Activated T-helper 17 cell treated with anti-CD3 and anti-CD28 coated beads, Interleukin-2, amount 50 U/mL, for 72 hours (primary cell): ENCODE results near the gene TESK2. TPM values are rescaled to one million over a fixed set of nuclear protein-coding genes. Genes with fewer than 3 reads are reported as not detected.
"Not testable (repeated sequence)": the region's sequence is repeated elsewhere in the genome, so short reads cannot be mapped to it uniquely, and the experiment has no call there.

Experiments used
- ATAC-seq: fragments of 150-1000 bp; cut with Tn5 transposase; replicated peaks from 2 replicates; pipeline ENCODE4 v1.10.0; 2021; ENCODE audit warnings: mild to moderate bottlenecking, moderate library complexity
- H3K27ac Mint-ChIP-seq: one replicate; pipeline ENCODE4 v1.8.0; 2022; ENCODE audit warnings: mixed read lengths
- H3K27me3 Mint-ChIP-seq: one replicate; pipeline ENCODE4 v1.8.0; 2022; ENCODE audit warnings: mixed read lengths
- H3K36me3 Mint-ChIP-seq: one replicate; pipeline ENCODE4 v1.8.0; 2022; ENCODE audit warnings: low read depth, mild to moderate bottlenecking, mixed read lengths
- H3K4me1 Mint-ChIP-seq: one replicate; pipeline ENCODE4 v1.8.0; 2022; ENCODE audit warnings: mixed read lengths
- H3K4me3 Mint-ChIP-seq: one replicate; pipeline ENCODE4 v1.8.0; 2022; ENCODE audit warnings: mild to moderate bottlenecking, mixed read lengths
- H3K9me3 Mint-ChIP-seq: one replicate; pipeline ENCODE4 v1.8.0; 2022; ENCODE audit warnings: mixed read lengths
- total RNA-seq, 2 donors: library from RNA; stranded (reverse); gene quantifications; one replicate each; pipeline ENCODE4 v1.2.3, GENCODE V29; 2022

The TESK2 gene
- total RNA-seq, 2 donors from 2014 or later, result 2.7 to 8.9 TPM

DNA sequence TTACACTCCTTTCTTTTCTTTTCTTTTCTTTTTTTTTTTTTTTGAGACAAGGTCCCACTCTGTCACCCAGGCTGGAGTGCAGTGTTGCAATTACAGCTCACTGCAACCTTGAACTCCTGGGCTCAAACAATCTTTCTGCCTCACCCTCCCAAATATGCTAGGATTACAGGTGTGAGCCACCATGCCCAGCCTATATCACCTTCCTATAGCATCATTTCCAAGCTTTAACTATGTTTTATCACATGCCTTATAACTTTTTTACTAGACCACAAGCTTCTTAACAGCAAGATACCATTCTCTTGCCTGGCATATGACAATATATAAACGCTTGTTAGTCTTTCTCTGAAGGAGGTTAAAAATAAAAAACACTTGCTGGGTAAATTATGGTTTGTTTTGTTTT lies 95.4 kb downstream of the TESK2 start:
- Mint-ChIP-seq H3K27ac (no peak overlapping the region), H3K9me3 (no peaks in the 10 kb centered on the region), H3K27me3 (no peaks in the 10 kb centered on the region), H3K36me3 (no peaks in the 10 kb centered on the region), H3K4me1 (peaks cover 5% of the 10 kb centered on the region), H3K4me3 (no peak overlapping the region)
- no peak for ATAC-seq

- no peak for ATAC-seq
- Mint-ChIP-seq H3K4me3 (no peak overlapping the region), H3K4me1 (peaks cover 5% of the 10 kb centered on the region), H3K27ac (no peak overlapping the region), H3K36me3 (no peaks in the 10 kb centered on the region), H3K9me3 (no peaks in the 10 kb centered on the region), H3K27me3 (no peaks in the 10 kb centered on the region)
Measured at GRCh38 chr1:45395051-45395450, 95.9 kb downstream of the TESK2 start.

- peaks cover 5% of the 10 kb centered on the region for H3K4me1 Mint-ChIP-seq
- no peaks in the 10 kb centered on the region for H3K9me3 Mint-ChIP-seq
- H3K36me3 Mint-ChIP-seq, result no peaks in the 10 kb centered on the region
- no peak overlapping the region for H3K4me3 Mint-ChIP-seq
- peak; percentile 39 for ATAC-seq
- H3K27ac Mint-ChIP-seq, result no peak overlapping the region
- H3K27me3 Mint-ChIP-seq, result no peaks in the 10 kb centered on the region
Measured at GRCh38 chr1:45394342-45394741, 96.6 kb downstream of the TESK2 start.

GRCh38 chr1:45393718-45394302 lies 97.2 kb downstream of the TESK2 start:
- Mint-ChIP-seq H3K9me3 (no peaks in the 10 kb centered on the region), H3K27ac (peak overlapping the region; percentile 10), H3K4me3 (no peak overlapping the region), H3K36me3 (no peaks in the 10 kb centered on the region), H3K27me3 (no peaks in the 10 kb centered on the region), H3K4me1 (peaks cover 5% of the 10 kb centered on the region)
- ATAC-seq, result peak; percentile 82

DNA sequence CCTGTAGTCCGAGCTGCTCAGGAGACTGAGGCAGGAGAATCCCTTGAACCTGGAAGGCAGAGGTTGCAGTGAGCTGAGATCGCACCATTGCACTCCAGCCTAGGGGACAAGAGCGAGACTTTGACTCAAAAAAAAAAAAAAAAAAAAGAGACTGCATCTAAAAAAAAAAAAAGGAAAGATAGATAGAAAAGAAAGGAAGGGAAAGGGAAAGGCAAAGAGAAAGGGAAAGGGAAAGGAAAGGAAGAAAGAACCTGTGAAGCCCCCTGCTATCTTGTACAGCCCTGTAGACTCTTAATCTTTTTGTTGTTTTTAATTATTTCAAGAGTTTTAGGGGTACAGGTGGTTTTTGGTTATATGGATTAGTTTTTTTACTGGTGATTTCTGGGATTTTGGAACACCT lies 104.7 kb downstream of the TESK2 start:
- Mint-ChIP-seq H3K27ac (no peak overlapping the region), H3K4me3 (no peak overlapping the region), H3K4me1 (no peaks in the 10 kb centered on the region), H3K27me3 (no peaks in the 10 kb centered on the region), H3K9me3 (no peaks in the 10 kb centered on the region), H3K36me3 (no peaks in the 10 kb centered on the region)
- no peak for ATAC-seq

DNA sequence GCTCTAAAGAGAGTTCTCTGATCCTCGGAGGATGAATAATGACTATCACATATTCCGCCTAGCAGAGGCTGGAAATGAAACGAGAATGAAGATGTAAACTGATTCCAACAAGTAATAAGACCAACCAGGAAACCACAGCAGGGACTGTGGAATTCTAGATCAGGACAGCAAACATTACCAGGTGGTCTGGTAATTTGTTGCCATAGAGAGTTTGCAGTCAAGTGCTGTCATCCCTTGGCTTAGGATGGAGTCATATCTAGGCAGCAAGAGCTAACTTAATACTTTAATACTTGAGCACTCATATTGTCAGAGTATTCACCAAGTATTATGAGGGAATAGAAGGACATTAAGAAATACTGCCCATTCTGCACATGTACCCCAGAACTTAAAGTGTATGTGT lies 105.7 kb downstream of the TESK2 start:
- Mint-ChIP-seq H3K27ac (no peak overlapping the region), H3K27me3 (no peaks in the 10 kb centered on the region), H3K36me3 (no peaks in the 10 kb centered on the region), H3K4me3 (no peak overlapping the region), H3K9me3 (no peaks in the 10 kb centered on the region), H3K4me1 (no peaks in the 10 kb centered on the region)
- no peak for ATAC-seq

GRCh38 chr1:45384213-45384612 lies 106.8 kb downstream of the TESK2 start:
- H3K27me3 Mint-ChIP-seq, ATAC-seq, H3K4me1 Mint-ChIP-seq, H3K9me3 Mint-ChIP-seq, H3K27ac Mint-ChIP-seq, H3K36me3 Mint-ChIP-seq, H3K4me3 Mint-ChIP-seq: not testable (repeated sequence)

DNA sequence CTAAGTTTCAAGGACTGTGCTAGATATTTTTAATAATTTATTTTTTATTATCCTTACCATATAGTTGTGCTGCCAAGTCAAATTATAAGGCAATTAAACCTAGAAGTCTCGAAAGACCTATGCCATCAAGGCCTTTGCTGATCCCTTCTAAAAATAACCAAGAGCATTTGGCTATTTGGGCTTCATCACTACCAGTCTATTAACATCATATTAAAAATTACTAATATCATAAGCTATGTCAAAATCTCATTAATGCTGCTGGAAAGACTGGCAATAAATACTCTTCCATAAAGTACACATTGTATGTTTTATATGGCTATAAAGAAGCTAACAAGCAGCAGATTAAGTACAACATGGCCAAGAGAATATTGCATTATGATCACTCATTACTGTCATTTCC lies 107.8 kb downstream of the TESK2 start:
- no peaks in the 10 kb centered on the region for H3K27me3 Mint-ChIP-seq

GRCh38 chr1:45381243-45381642 lies 109.7 kb downstream of the TESK2 start:
- Mint-ChIP-seq H3K27me3 (no peaks in the 10 kb centered on the region), H3K27ac (no peak overlapping the region), H3K4me1 (no peaks in the 10 kb centered on the region), H3K4me3 (no peak overlapping the region), H3K9me3 (no peaks in the 10 kb centered on the region), H3K36me3 (no peaks in the 10 kb centered on the region)
- ATAC-seq, result no peak

More for the DNA sequence above, 107.8 kb downstream of the TESK2 start:
- Mint-ChIP-seq H3K9me3 (no peaks in the 10 kb centered on the region), H3K4me1 (no peaks in the 10 kb centered on the region), H3K4me3 (no peak overlapping the region), H3K27ac (no peak overlapping the region), H3K36me3 (no peaks in the 10 kb centered on the region)
- no peak for ATAC-seq

DNA sequence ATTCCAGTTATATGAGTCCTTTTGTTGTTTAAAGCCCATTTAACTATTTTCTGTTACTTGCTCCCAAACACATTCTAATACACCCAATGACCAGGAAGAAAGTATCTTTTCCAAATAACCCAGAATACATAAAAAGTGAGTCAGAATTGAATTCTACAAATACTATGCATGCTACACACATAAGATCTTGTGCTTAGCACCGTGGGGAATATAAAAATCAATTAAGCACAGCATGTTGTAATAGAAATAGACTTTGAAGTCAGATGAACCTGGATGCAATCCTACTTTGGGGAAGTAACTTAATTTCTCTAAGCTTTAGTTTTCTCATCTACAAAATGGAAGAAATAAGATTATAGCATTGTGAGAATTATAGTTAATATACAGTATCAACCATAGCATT lies 110.2 kb downstream of the TESK2 start:
- no peaks in the 10 kb centered on the region for H3K9me3 Mint-ChIP-seq
- no peak for ATAC-seq
- no peaks in the 10 kb centered on the region for H3K4me1 Mint-ChIP-seq
- no peak overlapping the region for H3K4me3 Mint-ChIP-seq
- no peaks in the 10 kb centered on the region for H3K27me3 Mint-ChIP-seq
- H3K27ac Mint-ChIP-seq, result peak overlapping the region; percentile 18
- H3K36me3 Mint-ChIP-seq, result no peaks in the 10 kb centered on the region

- H3K9me3 Mint-ChIP-seq, result no peaks in the 10 kb centered on the region
- ATAC-seq, result no peak
- no peak overlapping the region for H3K4me3 Mint-ChIP-seq
- H3K36me3 Mint-ChIP-seq, result no peaks in the 10 kb centered on the region
- H3K27ac Mint-ChIP-seq, result peak overlapping the region; percentile 18
- H3K4me1 Mint-ChIP-seq, result no peaks in the 10 kb centered on the region
- no peaks in the 10 kb centered on the region for H3K27me3 Mint-ChIP-seq
Measured at GRCh38 chr1:45380125-45380524, 110.8 kb downstream of the TESK2 start.

GRCh38 chr1:45379524-45379923 lies 111.4 kb downstream of the TESK2 start:
- no peaks in the 10 kb centered on the region for H3K36me3 Mint-ChIP-seq
- no peak overlapping the region for H3K27ac Mint-ChIP-seq
- no peaks in the 10 kb centered on the region for H3K4me1 Mint-ChIP-seq
- ATAC-seq, result no peak
- H3K4me3 Mint-ChIP-seq, result no peak overlapping the region
- H3K9me3 Mint-ChIP-seq, result no peaks in the 10 kb centered on the region
- H3K27me3 Mint-ChIP-seq, result no peaks in the 10 kb centered on the region

DNA sequence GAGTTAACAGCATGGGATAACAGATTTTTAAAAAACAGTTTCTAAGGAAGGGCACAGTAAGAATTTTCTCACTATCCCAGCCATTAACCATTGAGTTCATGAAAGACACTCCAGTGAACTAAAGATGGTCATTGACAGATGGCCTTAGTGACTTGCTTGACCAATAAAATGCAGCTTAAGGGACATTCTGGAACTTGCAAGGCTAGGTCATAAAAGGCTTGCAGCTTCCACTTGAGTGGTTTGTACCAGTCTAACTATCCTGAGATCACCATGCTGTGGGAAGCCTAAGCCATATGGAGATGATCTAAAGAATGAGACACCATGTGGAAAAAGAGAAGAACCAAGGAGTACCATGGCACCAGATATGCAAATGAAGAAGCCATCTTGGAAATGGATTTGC lies 112.8 kb downstream of the TESK2 start:
- no peaks in the 10 kb centered on the region for H3K27me3 Mint-ChIP-seq
- no peak overlapping the region for H3K4me3 Mint-ChIP-seq
- no peaks in the 10 kb centered on the region for H3K36me3 Mint-ChIP-seq
- H3K4me1 Mint-ChIP-seq, result peaks cover 4% of the 10 kb centered on the region
- no peak for ATAC-seq
- no peaks in the 10 kb centered on the region for H3K9me3 Mint-ChIP-seq
- no peak overlapping the region for H3K27ac Mint-ChIP-seq

DNA sequence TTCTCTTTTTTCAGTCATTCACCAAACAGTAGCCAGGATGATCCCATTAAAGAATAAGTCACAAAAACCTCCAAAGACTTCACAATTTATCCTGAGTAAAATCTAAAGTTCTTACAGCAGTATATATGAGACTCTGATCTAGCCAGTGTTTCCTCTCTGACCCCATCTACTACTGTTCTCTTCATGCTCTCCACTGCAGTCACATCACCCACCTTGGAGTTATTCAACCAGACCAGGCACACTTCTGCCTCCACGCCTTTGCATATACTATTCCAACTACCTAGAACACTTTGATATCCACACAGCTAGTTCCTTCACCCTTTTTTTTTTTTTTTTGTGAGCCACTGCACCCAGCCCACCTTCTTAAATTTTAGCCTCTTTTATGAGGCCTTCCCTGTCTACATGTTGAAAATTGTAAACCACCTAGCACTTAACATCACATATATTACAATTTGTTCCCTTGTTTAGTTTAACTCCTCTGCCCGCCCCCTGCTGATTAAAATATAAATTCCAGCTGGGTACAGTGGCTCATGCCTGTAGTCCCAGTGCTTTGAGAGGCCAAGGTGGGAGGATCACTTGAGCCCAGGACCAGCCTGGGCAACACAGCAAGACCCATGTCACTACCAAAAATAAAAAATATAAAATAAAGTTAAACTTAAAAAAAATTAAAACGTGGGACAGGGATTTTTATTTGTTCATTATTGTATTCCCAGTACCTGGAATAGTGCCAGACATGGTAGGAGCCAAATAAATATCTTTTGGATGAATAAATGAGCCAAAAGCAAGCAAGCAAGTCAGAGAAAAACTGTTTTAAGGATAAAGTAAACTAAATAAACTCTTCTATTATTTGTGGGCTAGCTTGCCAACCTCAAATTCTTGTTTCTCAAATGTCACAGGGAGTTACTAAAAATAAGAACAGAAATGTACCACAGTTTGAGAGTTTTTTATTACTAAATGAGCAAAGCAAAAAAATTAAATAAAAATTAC lies 115.6 kb downstream of the TESK2 start:
- ATAC-seq, result no peak
- Mint-ChIP-seq H3K4me1 (peaks cover 4% of the 10 kb centered on the region), H3K9me3 (no peaks in the 10 kb centered on the region), H3K27me3 (no peaks in the 10 kb centered on the region), H3K27ac (no peak overlapping the region), H3K4me3 (no peak overlapping the region), H3K36me3 (no peaks in the 10 kb centered on the region)

DNA sequence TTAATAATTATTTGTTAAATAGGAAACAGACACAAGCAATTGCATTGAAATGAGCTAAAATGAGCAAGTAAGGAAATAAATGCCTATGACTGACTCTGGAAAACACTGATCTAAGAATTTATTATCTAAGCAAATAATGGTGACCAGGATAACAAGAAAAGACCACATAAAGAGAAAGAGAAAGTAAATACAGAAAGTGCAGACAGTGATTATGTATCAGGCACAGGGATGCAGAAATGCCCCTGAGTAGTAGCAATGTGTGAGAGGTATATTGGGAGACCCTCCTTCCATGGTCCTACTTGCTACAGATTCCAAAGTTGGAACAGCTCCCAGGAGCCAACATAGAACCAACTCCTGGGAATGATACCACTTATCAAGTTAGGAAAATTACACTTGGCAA lies 117.4 kb downstream of the TESK2 start:
- Mint-ChIP-seq H3K4me3 (no peak overlapping the region), H3K27me3 (no peaks in the 10 kb centered on the region), H3K36me3 (no peaks in the 10 kb centered on the region), H3K27ac (no peak overlapping the region), H3K4me1 (peaks cover 4% of the 10 kb centered on the region), H3K9me3 (no peaks in the 10 kb centered on the region)
- ATAC-seq, result no peak
